Stimulated activated CD8-positive, alpha-beta memory T cell treated with anti-CD3 and anti-CD28 coated beads, Interleukin-15, amount 100 ng/mL, for 1 hour (primary cell): ENCODE results near the gene NPTX1.

Experiments
- DNase-seq: peaks from one replicate; pipeline ENCODE4 v3.0.0-alpha.2; 2020; ENCODE audit warnings: low read depth

The NPTX1 gene

DNA sequence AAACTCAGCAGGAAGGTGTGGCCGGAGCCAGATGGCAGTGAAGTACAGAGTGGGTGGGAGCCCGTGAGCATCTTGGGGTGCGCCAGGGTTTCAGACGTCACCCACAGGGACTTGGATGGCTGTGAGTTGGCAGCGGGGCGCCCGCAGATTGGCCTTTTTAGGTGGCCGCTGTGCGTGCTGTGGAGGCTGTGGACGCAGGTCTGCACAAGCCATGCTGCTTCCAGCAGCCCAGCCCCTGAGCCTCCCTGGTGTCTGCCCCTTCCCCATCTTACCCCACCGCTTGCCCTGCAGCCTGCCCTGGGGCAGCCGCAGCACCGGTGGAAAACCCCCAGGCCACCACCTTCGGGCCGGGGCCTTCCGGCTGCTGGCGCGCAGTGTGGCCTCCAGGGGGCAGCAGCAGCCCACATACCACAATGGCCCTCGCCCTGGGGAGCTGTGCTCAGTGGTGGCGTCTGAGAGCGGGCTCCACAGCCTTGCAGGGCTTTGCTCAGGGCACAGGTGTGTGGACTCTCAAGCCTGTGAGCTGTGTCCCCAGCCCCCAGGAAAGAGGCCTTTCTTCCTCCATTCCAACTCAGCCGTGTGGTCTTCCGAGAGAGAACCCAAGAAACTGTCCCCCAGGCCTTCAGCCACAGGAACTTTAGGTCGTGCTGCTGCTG lies 49.6 kb downstream of the NPTX1 start:
- peak; percentile 74 for DNase-seq

DNA sequence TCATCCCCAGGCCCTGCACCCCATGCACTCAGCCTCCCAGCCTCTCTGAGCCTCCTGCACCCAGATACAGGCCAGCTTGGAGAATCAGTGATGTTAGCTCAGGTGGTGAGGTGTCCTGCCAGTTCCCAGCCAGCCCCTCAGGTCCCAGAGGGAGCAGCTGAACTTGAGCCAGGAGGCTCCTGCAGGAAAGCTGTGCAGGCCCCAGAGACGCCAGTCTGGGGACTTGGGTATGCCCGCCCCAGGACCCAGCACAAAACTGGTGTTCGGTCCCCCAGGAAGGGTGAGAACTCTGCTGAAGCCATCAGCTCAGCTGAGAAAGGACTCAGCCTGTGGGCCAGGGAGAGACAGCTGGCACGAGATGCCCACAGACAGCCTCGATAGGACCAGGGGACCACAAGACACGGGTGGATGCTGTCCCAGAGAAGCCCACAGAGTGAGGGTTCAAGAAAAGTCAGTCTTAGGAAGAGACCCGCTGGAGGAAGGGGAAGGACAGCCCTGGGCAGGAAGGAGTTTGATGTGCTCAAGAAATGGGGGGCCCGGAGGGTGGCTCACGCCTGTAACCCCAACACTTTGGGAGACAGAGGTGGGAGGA lies 50.5 kb downstream of the NPTX1 start:
- no peak for DNase-seq

DNA sequence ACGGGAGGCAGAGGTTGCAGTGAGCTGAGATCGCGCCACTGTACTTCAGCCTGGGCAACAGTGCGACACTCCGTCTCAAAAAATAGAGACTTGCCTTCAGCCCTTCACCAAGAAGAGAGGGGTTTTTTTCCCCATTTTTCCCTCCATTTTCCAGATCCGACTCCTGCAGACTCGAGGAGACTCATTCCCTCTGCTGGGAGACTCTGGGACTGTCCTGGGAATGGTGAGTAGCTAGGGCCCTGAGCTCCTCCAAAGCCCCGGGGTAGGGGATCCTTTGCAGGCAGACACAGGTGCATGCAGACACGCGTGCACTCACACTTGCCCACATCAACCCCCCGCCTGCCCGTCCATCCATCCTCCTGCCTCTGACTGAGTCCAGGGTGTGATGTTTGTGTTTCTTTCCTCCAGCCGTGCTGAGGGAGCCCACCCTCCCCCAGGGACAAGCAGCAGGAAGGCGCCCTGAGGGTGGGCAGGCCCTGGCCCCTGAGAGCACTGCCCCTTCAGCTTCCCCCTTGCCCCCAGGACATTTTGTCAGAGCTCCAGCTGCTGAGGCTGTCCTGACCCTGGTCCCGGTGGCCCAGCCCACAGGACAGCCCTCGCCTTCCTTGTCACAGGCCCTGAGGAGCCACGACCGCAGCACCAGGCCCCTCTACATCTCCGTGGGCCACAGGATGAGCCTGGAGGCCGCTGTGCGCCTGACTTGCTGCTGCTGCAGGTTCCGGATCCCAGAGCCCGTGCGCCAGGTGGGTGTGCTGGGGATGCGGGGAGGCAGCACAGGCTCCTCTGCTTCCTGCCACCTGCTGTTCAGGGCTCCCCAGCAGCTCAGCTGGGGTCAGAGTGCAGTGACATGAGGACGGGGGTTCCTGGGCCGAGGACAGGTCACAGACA lies 51.3 kb downstream of the NPTX1 start:
- DNase-seq = no peak

DNA sequence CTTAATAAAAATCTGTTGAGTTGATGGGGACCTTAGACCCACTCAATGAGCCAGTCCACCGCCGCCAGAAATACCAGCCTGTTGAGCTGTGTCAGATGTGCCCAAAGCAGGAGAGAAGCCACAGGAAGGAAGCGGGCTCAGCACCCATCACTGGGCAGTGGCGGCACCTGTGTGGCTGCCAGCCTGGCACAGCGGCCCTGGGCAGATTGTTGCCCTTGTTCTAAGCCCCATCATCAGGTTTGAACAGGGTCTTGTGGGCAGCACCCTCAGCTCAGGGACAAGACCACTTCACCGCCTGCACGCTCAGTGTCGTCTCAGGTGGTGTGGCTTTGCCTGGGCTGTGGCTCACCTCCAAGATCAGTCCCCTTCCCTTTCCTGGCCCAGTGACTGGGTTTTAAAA lies 52.1 kb downstream of the NPTX1 start:
- no peak for DNase-seq

DNA sequence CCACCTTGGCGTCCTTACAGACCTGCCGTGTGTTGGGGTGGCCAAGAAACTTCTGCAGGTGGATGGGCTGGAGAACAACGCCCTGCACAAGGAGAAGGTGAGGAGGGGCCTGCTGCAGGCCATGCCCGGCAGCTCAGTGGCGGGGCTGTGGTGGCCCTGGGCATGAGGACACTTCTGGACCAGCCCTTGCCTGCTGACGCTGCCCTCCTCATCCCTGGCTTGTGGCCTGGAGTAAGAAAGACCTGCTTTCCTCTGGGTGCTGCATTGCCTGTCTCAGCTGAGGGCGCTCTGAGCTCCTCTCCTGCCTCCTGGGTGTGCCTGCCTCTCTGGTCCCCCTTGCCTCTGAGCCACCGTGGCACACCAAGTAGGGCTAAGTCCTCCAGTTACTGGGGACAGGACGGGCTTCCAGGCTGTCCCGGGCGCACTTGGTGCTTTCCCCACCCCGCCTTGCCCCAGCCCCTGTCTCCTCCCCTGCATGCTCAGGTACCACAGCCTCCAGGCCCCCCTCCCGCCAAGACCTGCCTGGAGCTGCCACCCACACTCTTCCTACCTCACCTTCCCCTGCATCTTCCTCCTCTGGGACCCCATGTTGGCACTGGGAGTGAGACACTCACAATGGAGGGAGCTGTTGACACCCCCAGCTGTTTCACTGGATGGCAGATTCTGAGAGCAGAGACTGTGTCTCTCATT lies 52.7 kb downstream of the NPTX1 start:
- no peak for DNase-seq

DNA sequence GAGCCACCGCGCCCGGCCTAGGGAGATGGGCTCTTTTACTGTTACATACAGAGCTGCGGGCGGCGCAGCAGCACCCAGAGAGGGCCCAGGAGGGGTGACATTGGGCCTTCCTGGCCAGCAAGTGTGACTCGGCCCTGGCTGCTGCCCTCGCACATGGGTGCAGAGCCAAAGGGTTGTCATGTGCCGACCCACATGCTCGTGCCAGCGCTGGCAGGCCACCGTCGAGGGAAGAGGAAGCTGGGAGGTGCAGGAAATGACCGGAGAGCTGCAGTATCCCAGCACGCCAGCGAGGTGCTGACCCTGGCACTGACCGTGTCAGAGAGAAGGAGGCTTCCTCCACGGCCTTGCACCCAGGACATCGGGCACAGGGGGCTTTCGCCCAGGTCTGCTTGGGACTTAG lies 53.4 kb downstream of the NPTX1 start:
- DNase-seq = no peak

DNA sequence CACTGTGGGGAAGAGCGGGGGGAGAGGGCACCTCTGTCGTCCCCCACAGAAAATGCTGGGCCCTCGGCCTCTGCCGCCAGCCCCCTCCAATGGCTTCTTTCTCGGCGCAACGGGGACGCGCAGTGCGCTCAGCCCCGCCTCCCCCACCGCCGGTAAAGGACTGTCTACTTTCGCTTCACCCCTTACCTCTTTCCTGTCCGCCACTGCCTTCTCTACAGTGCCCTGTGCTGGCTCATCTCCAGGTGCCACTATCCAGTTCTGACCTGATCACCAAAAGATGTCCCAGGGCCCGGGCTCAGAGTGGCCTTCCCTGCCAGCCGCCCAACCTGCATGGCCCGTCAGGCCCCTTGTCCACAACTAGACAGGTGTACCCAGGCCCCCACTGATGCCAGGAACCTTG lies 54.1 kb downstream of the NPTX1 start:
- DNase-seq = no peak

DNA sequence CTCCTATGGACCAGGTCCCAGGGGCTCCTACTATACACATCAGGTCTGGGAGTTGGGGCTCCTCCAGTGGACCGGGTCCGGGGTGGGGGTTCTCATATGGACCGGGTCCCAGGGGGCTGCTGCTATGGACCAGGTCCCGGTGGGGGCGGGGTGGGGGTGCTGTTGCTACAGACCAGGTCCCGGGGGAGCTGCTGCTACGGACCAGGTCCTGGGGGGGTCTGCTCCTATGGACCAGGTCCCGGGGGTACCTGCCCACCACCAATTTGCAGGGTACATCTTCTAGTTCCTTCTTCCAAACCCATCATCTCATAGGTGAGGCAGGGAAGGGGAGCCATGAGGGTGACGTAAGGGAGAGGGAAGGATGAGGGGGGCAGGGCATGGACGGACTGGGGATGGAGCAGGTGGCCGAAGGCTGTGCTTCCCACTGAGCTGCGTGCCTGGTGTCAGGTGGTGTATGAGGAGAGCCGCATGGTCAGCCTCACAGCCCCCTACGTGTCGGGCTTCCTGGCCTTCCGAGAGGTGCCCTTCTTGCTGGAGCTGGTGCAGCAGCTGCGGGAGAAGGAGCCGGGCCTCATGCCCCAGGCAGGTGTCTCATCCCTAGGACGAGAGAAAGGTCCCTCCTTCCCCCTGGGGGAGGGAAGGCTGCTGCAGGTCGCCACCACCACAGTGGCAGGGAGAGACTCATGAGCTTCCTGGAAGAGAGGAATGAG lies 54.9 kb downstream of the NPTX1 start:
- DNase-seq = no peak

DNA sequence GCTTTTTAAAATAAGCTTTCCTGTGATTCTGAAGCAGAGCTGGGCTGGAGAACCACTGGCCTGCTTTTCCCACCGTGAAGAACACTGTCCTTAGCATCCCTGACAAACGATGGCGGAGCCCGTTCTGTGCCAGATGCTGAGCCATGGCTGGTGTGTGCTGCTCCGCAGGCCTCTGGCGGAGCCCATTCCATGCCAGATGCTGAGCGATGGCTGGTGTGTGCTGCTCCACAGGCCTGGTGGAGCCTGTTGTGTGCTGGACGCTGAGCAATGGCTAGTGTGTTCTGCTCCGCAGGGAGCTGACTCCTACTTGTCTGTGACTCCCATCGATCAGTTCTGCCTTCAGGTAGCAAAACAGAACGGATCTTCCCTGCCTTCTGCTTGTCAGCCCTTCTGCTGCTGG lies 57.2 kb downstream of the NPTX1 start:
- DNase-seq = no peak

DNA sequence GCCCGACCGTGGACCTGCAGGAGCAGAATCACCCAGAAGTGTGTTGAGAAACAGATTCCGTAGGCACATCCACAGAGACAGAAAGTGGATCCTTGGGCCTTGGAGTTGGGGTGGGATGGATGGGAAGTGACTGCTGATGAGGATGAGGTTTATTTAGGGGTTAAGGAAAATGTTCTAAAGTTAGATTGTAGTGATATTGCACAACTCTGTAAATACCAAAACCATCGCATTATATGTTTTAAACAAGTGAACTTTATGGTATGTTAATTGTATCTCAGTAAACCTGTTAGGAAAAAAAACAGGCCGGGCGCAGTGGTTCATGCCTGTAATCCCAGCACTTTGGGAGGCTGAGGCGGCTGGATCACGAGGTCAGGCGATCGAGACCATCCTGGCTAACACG lies 57.8 kb downstream of the NPTX1 start:
- DNase-seq = no peak
